ENCODE data around the gene ZBBX. TPM values are rescaled to one million over a fixed set of nuclear protein-coding genes. Genes with fewer than 3 reads are reported as not detected.

The ZBBX gene
- polyA plus RNA-seq, 1 donor from 2014 or later = 2.7 TPM

DNA sequence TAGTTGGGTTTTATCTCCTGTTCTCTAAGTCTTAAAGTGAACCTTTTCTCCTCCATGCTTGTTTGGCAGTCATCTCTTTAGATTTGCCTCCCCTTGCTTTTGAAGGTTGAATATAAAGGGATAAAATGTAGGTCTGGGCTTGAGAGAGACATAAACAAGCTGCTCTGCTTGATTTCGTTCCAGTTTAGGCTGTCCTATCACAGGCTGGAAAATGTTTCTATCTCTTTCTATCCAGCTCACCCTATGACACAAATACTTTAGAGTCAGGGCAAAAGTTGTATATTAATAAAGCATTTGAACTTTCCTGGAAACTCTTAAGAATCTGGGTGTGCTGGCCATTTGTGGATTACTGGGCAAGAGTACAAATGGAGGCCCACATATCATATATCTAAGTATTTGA is 29.5 kb upstream of the ZBBX start:
- no peak for TF ChIP-seq MXI1 (conservative IDR thresholded peaks at IDR 0.05; ENCODE audit: poor library complexity, severe bottlenecking)
- TF ChIP-seq EP300 (conservative IDR thresholded peaks at IDR 0.05; ENCODE audit: poor library complexity, severe bottlenecking) = no peak
- no peak for TF ChIP-seq TAF1 (IDR thresholded peaks at IDR 0.05; ENCODE audit: low read depth)
- no peak for TF ChIP-seq SMC3 (conservative IDR thresholded peaks at IDR 0.05; ENCODE audit: poor library complexity)
- no peak for TF ChIP-seq RAD21 (conservative IDR thresholded peaks at IDR 0.05)
- TF ChIP-seq, protein P1, sequence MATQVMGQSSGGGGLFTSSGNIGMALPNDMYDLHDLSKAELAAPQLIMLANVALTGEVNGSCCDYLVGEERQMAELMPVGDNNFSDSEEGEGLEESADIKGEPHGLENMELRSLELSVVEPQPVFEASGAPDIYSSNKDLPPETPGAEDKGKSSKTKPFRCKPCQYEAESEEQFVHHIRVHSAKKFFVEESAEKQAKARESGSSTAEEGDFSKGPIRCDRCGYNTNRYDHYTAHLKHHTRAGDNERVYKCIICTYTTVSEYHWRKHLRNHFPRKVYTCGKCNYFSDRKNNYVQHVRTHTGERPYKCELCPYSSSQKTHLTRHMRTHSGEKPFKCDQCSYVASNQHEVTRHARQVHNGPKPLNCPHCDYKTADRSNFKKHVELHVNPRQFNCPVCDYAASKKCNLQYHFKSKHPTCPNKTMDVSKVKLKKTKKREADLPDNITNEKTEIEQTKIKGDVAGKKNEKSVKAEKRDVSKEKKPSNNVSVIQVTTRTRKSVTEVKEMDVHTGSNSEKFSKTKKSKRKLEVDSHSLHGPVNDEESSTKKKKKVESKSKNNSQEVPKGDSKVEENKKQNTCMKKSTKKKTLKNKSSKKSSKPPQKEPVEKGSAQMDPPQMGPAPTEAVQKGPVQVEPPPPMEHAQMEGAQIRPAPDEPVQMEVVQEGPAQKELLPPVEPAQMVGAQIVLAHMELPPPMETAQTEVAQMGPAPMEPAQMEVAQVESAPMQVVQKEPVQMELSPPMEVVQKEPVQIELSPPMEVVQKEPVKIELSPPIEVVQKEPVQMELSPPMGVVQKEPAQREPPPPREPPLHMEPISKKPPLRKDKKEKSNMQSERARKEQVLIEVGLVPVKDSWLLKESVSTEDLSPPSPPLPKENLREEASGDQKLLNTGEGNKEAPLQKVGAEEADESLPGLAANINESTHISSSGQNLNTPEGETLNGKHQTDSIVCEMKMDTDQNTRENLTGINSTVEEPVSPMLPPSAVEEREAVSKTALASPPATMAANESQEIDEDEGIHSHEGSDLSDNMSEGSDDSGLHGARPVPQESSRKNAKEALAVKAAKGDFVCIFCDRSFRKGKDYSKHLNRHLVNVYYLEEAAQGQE (IDR thresholded peaks at IDR 0.05; ENCODE audit: borderline replicate concordance) = no peak
- no peak for TF ChIP-seq POLR2AphosphoS5 (IDR thresholded peaks at IDR 0.05)
- TF ChIP-seq, protein P2, sequence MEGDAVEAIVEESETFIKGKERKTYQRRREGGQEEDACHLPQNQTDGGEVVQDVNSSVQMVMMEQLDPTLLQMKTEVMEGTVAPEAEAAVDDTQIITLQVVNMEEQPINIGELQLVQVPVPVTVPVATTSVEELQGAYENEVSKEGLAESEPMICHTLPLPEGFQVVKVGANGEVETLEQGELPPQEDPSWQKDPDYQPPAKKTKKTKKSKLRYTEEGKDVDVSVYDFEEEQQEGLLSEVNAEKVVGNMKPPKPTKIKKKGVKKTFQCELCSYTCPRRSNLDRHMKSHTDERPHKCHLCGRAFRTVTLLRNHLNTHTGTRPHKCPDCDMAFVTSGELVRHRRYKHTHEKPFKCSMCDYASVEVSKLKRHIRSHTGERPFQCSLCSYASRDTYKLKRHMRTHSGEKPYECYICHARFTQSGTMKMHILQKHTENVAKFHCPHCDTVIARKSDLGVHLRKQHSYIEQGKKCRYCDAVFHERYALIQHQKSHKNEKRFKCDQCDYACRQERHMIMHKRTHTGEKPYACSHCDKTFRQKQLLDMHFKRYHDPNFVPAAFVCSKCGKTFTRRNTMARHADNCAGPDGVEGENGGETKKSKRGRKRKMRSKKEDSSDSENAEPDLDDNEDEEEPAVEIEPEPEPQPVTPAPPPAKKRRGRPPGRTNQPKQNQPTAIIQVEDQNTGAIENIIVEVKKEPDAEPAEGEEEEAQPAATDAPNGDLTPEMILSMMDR (IDR thresholded peaks at IDR 0.05; ENCODE audit: poor library complexity, severe bottlenecking) = no peak
- no peak for TF ChIP-seq EZH2 (IDR thresholded peaks at IDR 0.05; ENCODE audit: borderline replicate concordance, insufficient read depth, low read length, poor library complexity, severe bottlenecking)
- no peaks in the 10 kb centered on the region for H4K20me1 ChIP-seq (ENCODE audit: insufficient read depth)
- no peaks in the 10 kb centered on the region for H3K9me3 ChIP-seq (ENCODE audit: low read length)
- H3F3A ChIP-seq (ENCODE audit: insufficient read depth, low read length, poor library complexity, severe bottlenecking) = no peaks in the 10 kb centered on the region
- no peaks in the 10 kb centered on the region for H3K79me2 ChIP-seq (replicated peaks; ENCODE audit: insufficient read depth, low read length)
- H3K27me3 ChIP-seq (ENCODE audit: insufficient read depth, low read depth, low read length) = no peaks in the 10 kb centered on the region
- no peak overlapping the region for H2AFZ ChIP-seq (ENCODE audit: low read depth, low read length)
- H3K4me2 ChIP-seq (ENCODE audit: low read length) = no peak overlapping the region
- H3K9me2 ChIP-seq (ENCODE audit: insufficient read depth, low read length) = no peaks in the 10 kb centered on the region
- no peaks in the 10 kb centered on the region for H3K36me3 ChIP-seq (ENCODE audit: insufficient read depth, low read length)
- no peak overlapping the region for H3K9ac ChIP-seq (ENCODE audit: low read length)
- no peak overlapping the region for H3K4me3 ChIP-seq (ENCODE audit: low read length)
- no peak overlapping the region for H3K27ac ChIP-seq (ENCODE audit: low read length)

DNA sequence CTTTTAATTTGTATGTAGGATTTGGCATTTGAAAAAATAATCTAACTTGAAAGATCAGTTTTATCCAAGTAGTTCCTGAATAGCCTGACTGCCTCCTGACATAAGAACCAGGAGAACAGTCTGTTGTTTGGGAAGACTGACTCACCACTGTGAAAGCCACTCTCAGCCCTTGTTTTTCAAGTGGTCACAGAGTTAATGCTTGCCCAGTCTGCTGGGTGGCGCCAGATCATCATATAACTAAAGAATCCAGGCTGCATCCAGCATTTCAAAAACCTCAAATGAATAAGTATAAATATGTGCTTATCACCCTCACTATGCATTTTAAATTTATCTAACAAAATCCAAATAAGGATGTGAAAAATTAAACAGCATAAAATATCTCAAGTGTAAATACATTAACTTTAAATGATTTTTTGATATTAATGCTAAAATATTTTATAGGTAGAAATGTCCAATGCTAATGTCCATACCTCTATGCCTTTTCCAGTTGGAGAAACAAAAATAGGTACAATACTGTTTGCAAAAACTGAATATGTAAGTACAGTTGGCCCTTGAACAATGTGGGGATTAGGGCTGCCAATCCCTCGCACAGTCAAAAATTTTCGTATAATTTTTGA is 26.9 kb upstream of the ZBBX start:
- no peaks in the 10 kb centered on the region for H3F3A ChIP-seq (ENCODE audit: insufficient read depth, low read length, poor library complexity, severe bottlenecking)
- TF ChIP-seq MXI1 (conservative IDR thresholded peaks at IDR 0.05; ENCODE audit: poor library complexity, severe bottlenecking) = no peak
- peak; percentile 93 for TF ChIP-seq SMC3 (conservative IDR thresholded peaks at IDR 0.05; ENCODE audit: poor library complexity)
- TF ChIP-seq EP300 (conservative IDR thresholded peaks at IDR 0.05; ENCODE audit: poor library complexity, severe bottlenecking) = no peak
- TF ChIP-seq POLR2AphosphoS5 (IDR thresholded peaks at IDR 0.05) = no peak
- TF ChIP-seq, protein P2 (IDR thresholded peaks at IDR 0.05; ENCODE audit: poor library complexity, severe bottlenecking) = peak; percentile 89
- peak; percentile 94 for TF ChIP-seq RAD21 (conservative IDR thresholded peaks at IDR 0.05)
- no peak for TF ChIP-seq EZH2 (IDR thresholded peaks at IDR 0.05; ENCODE audit: borderline replicate concordance, insufficient read depth, low read length, poor library complexity, severe bottlenecking)
- no peak for TF ChIP-seq TAF1 (IDR thresholded peaks at IDR 0.05; ENCODE audit: low read depth)
- TF ChIP-seq, protein P1 (IDR thresholded peaks at IDR 0.05; ENCODE audit: borderline replicate concordance) = no peak
- H3K27ac ChIP-seq (ENCODE audit: low read length) = no peak overlapping the region
- no peaks in the 10 kb centered on the region for H4K20me1 ChIP-seq (ENCODE audit: insufficient read depth)
- no peak overlapping the region for H3K4me3 ChIP-seq (ENCODE audit: low read length)
- H3K27me3 ChIP-seq (ENCODE audit: insufficient read depth, low read depth, low read length) = no peaks in the 10 kb centered on the region
- no peak overlapping the region for H3K4me2 ChIP-seq (ENCODE audit: low read length)
- H3K36me3 ChIP-seq (ENCODE audit: insufficient read depth, low read length) = no peaks in the 10 kb centered on the region
- H2AFZ ChIP-seq (ENCODE audit: low read depth, low read length) = no peak overlapping the region
- H3K9ac ChIP-seq (ENCODE audit: low read length) = no peak overlapping the region
- no peaks in the 10 kb centered on the region for H3K79me2 ChIP-seq (replicated peaks; ENCODE audit: insufficient read depth, low read length)
- H3K9me3 ChIP-seq (ENCODE audit: low read length) = no peaks in the 10 kb centered on the region
- no peaks in the 10 kb centered on the region for H3K9me2 ChIP-seq (ENCODE audit: insufficient read depth, low read length)
